ENCODE data around the gene CHAC2.

DNA sequence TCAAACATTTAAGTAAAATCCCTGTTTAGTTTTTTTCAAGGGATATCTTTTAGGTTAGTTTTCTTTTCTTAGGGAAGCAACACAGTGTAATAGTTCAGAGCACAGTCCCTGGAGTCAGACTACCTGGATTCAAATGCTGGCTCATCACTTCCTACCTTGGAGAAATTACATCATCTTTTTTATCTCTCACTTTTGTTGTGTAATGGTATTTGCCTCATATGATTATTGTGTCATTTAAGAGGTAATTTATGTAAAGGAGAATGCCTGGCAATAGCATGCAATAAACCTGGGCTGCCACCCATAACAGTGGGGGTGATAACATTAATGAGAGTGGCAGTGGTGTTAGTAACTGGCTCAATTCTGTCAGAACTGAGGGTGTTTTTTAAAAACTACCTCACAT lies 45.5 kb downstream of the CHAC2 start:
- TF ChIP-seq, protein P1, sequence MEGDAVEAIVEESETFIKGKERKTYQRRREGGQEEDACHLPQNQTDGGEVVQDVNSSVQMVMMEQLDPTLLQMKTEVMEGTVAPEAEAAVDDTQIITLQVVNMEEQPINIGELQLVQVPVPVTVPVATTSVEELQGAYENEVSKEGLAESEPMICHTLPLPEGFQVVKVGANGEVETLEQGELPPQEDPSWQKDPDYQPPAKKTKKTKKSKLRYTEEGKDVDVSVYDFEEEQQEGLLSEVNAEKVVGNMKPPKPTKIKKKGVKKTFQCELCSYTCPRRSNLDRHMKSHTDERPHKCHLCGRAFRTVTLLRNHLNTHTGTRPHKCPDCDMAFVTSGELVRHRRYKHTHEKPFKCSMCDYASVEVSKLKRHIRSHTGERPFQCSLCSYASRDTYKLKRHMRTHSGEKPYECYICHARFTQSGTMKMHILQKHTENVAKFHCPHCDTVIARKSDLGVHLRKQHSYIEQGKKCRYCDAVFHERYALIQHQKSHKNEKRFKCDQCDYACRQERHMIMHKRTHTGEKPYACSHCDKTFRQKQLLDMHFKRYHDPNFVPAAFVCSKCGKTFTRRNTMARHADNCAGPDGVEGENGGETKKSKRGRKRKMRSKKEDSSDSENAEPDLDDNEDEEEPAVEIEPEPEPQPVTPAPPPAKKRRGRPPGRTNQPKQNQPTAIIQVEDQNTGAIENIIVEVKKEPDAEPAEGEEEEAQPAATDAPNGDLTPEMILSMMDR (IDR thresholded peaks at IDR 0.05; ENCODE audit: low read depth, low read length): no peak
- TF ChIP-seq EZH2phosphoT487 (IDR thresholded peaks at IDR 0.05; ENCODE audit: low read depth): no peak

All from OCI-LY3 (cell line).